Upper lobe of left lung (tissue), 4 donors: ENCODE data around the gene CACNA2D1.

ENCODE experiments used
- EP300 ChIP-seq, 4 donors: sonication (generic); formaldehyde crosslinking; IDR thresholded peaks; one replicate each; pipeline ENCODE4 v1.5.1; 2017; ENCODE audit warnings: antibody characterized with exemption in 4 of 4, control low read depth in 2 of 4
- POLR2A ChIP-seq, 4 donors: fragments of 450-650 bp; IDR thresholded peaks; one replicate each; pipeline ENCODE4 v1.5.1; 2016 to 2017; ENCODE audit warnings: antibody characterized with exemption in 4 of 4, mild to moderate bottlenecking in 2 of 4
- POLR2AphosphoS5 ChIP-seq, 2 donors: sonication (generic); formaldehyde crosslinking; IDR thresholded peaks; one replicate each; pipeline ENCODE4 v1.5.1; 2017; ENCODE audit warnings: antibody characterized with exemption in 2 of 2

DNA sequence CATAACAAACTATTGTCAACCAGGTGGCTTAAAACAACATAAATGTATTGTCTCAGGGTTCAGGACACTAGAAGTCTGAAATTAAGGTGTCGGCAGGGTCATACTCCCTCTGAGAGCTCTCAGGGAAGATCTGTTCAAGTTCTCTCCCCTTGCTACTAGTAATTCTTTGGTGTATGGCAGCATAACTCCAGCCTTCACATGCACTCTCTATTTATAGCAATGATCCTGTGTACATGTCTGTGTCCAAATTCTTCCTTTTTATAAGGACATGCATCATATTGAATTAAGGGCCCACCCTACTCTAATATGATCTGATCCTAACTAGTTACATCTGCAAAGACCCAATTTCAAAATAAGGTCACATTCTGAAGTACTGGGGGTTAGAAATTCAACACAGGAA lies 27.2 kb downstream of the CACNA2D1 start:
- TF ChIP-seq EP300 (IDR thresholded peaks at IDR 0.05) (no peak), POLR2A (IDR thresholded peaks at IDR 0.05) (no peak), POLR2AphosphoS5 (IDR thresholded peaks at IDR 0.05) (no peak)
